Transverse colon (tissue), 4 donors: ENCODE results near the gene PACS2. TPM values are rescaled to one million over a fixed set of nuclear protein-coding genes. Genes with fewer than 3 reads are reported as not detected.

Experiments used
- DNase-seq: peaks from one replicate; pipeline ENCODE4 v3.0.0-alpha.2; 2019
- H3K27ac ChIP-seq, 4 donors: fragments of 200-600 bp; sonication (generic); 2 replicates each; pipeline ENCODE4 v1.5.1; 2016 to 2018; ENCODE audit warnings: inconsistent platforms in 4 of 4
- H3K27me3 ChIP-seq: fragments of 200-600 bp; sonication (generic); 2 replicates; pipeline ENCODE4 v1.5.1; 2017; ENCODE audit warnings: inconsistent platforms
- H3K36me3 ChIP-seq, 4 donors: fragments of 200-600 bp; sonication (generic); 2 replicates each; pipeline ENCODE4 v1.5.1; 2017 to 2019; ENCODE audit warnings: inconsistent platforms in 4 of 4
- H3K4me1 ChIP-seq, 4 donors: fragments of 200-600 bp; sonication (generic); 2 replicates each; pipeline ENCODE4 v1.5.1; 2017 to 2020; ENCODE audit warnings: inconsistent platforms in 4 of 4
- H3K4me3 ChIP-seq, 4 donors: fragments of 200-600 bp; sonication (generic); 1 replicate in 1 of 4; 2 replicates in 3 of 4; pipeline versions ENCODE4 v1.5.1 to v1.6.1; 2017 to 2019; ENCODE audit warnings: inconsistent platforms in 4 of 4
- H3K9me3 ChIP-seq, 2 donors: fragments of 200-600 bp; sonication (generic); 2 replicates each; pipeline ENCODE4 v1.5.1; 2017 to 2019; ENCODE audit warnings: inconsistent platforms in 2 of 2
- CTCF ChIP-seq, 5 experiments: fragments of 200-600 bp in 3 of 5; fragments of 450-650 bp in 2 of 5; sonication (generic) in 3 of 5; IDR thresholded peaks; 1 replicate in 2 of 5; 2 replicates in 3 of 5; pipeline ENCODE4 v1.5.1; 2016 to 2017; ENCODE audit warnings: antibody characterized with exemption in 5 of 5, inconsistent platforms in 3 of 5, mild to moderate bottlenecking in 2 of 5, moderate library complexity in 1 of 5
- EP300 ChIP-seq: sonication (generic); formaldehyde crosslinking; IDR thresholded peaks from one replicate; pipeline ENCODE4 v1.6.1; 2017; ENCODE audit warnings: antibody characterized with exemption, low read depth
- POLR2A ChIP-seq: fragments of 450-650 bp; IDR thresholded peaks from one replicate; pipeline ENCODE4 v1.6.1; 2016; ENCODE audit warnings: antibody characterized with exemption, mild to moderate bottlenecking, moderate library complexity
- POLR2AphosphoS5 ChIP-seq, 3 donors: sonication (generic); formaldehyde crosslinking; IDR thresholded peaks; one replicate each; pipeline ENCODE4 v1.6.1; 2016; ENCODE audit warnings: antibody characterized with exemption in 3 of 3
- WGBS, 2 donors: methylation state at CpG; one replicate each; pipeline ENCODE4 v1.1.5; 2018; ENCODE audit warnings: low coverage in 1 of 2; 5-methylcytosine and 5-hydroxymethylcytosine counted together
- in situ Hi-C, 4 donors: fragments of 200-750 bp; cut with MboI; loops; one replicate each; pipeline versions ENCODE4 v1.15.0 to v1.15.1; 2017; ENCODE audit warnings: low sequenced_read_pairs in 3 of 4, low pct_ligation_motif_present in 1 of 4, low pct_unique_long_range_greater_than_20kb in 1 of 4
- intact Hi-C: fragments of 100-400 bp; cut with DNase I; formaldehyde crosslinking; loops from one replicate; pipeline ENCODE4 v1.15.1; 2023; ENCODE audit warnings: low total_unique reads
- total RNA-seq, 4 donors: library from RNA; depleted of rRNA; stranded (reverse); fragments of >200 nt; gene quantifications; one replicate each; pipeline ENCODE4 v1.1.0, GENCODE V29; 2016

The PACS2 gene
- total RNA-seq, 4 donors from 2014 or later, result 63.0 to 249 (median 135) TPM

GRCh38 chr14:105423488-105424195 lies 109.1 kb downstream of the PACS2 start:
- H3K9me3 ChIP-seq, result no peaks in the 10 kb centered on the region
- no peaks in the 10 kb centered on the region for H3K36me3 ChIP-seq
- WGBS, 2 donors, result 94 to 96% methylated on average over 12 to 21 of the region's 21 CpGs
- intact Hi-C loops (no loop called here), in situ Hi-C loops (no loop called here)
- no peak overlapping the region for H3K27ac ChIP-seq
- no peaks in the 10 kb centered on the region for H3K27me3 ChIP-seq
- TF ChIP-seq EP300 (no peak), CTCF (IDR thresholded peaks at IDR 0.05) (no peak), POLR2AphosphoS5 (IDR thresholded peaks at IDR 0.05) (no peak), POLR2A (no peak)
- DNase-seq, result no peak
- peaks cover 23 to 31% (median 26%) of the 10 kb centered on the region in 4 donors for H3K4me1 ChIP-seq
- H3K4me3 ChIP-seq, result no peak overlapping the region

- DNase-seq, result no peak
Measured at GRCh38 chr14:105424861-105425260, 110.3 kb downstream of the PACS2 start.

GRCh38 chr14:105425823-105426247 lies 111.3 kb downstream of the PACS2 start:
- DNase-seq, result no peak
- no peaks in the 10 kb centered on the region for H3K9me3 ChIP-seq
- in situ Hi-C loops (no loop called here), intact Hi-C loops (no loop called here)
- peaks cover 12 to 19% (median 14%) of the 10 kb centered on the region in 4 donors for H3K4me1 ChIP-seq
- H3K4me3 ChIP-seq, result no peak overlapping the region
- no peaks in the 10 kb centered on the region for H3K36me3 ChIP-seq
- WGBS, 2 donors, result 99% methylated on average over 17 of the region's 23 CpGs; no CpG with 5 or more reads in 1 of the 2 donors
- no peak overlapping the region for H3K27ac ChIP-seq
- no peaks in the 10 kb centered on the region for H3K27me3 ChIP-seq
- TF ChIP-seq POLR2A, result no peak
- TF ChIP-seq CTCF (IDR thresholded peaks at IDR 0.05), result no peak
- no peak for TF ChIP-seq EP300
- TF ChIP-seq POLR2AphosphoS5 (IDR thresholded peaks at IDR 0.05), result no peak

More at GRCh38 chr14:105424861-105425260, 110.3 kb downstream of the PACS2 start:
- TF ChIP-seq EP300, result no peak
- no peak for TF ChIP-seq POLR2AphosphoS5 (IDR thresholded peaks at IDR 0.05)
- no peak for TF ChIP-seq POLR2A
- TF ChIP-seq CTCF (IDR thresholded peaks at IDR 0.05), result no peak
- peaks cover 16 to 23% (median 19%) of the 10 kb centered on the region in 4 donors for H3K4me1 ChIP-seq
- in situ Hi-C loops (no loop called here), intact Hi-C loops (no loop called here)
- H3K9me3 ChIP-seq, result no peaks in the 10 kb centered on the region
- H3K4me3 ChIP-seq, result no peak overlapping the region
- WGBS, 2 donors, result 94% methylated on average over 12 of the region's 12 CpGs; no CpG with 5 or more reads in 1 of the 2 donors
- no peaks in the 10 kb centered on the region for H3K27me3 ChIP-seq
- no peak overlapping the region for H3K27ac ChIP-seq
- H3K36me3 ChIP-seq, result no peaks in the 10 kb centered on the region

GRCh38 chr14:105426416-105427130 lies 112.0 kb downstream of the PACS2 start:
- in situ Hi-C loops, result no loop called here
- H3K4me3 ChIP-seq, result no peak overlapping the region

More at GRCh38 chr14:105426416-105427130, 112.0 kb downstream of the PACS2 start:
- no peaks in the 10 kb centered on the region for H3K27me3 ChIP-seq
- 97% methylated on average over 19 of the region's 21 CpGs; no CpG with 5 or more reads in 1 of the 2 donors for WGBS, 2 donors
- TF ChIP-seq POLR2AphosphoS5 (IDR thresholded peaks at IDR 0.05), result no peak
- TF ChIP-seq EP300, result no peak
- no peak for TF ChIP-seq POLR2A
- TF ChIP-seq CTCF (IDR thresholded peaks at IDR 0.05), result no peak
- DNase-seq, result no peak
- H3K9me3 ChIP-seq, result no peaks in the 10 kb centered on the region
- no peak overlapping the region for H3K27ac ChIP-seq
- intact Hi-C loops, result no loop called here
- H3K36me3 ChIP-seq, result no peaks in the 10 kb centered on the region
- peaks cover 6 to 11% (median 6%) of the 10 kb centered on the region in 4 donors for H3K4me1 ChIP-seq
